HepG2 (cell line): ENCODE data around the gene SFXN1. TPM values are rescaled to one million over a fixed set of nuclear protein-coding genes. Genes with fewer than 3 reads are reported as not detected.
A peak's percentile ranks its signal among the peaks of the same experiment; 100 is the strongest.

Source experiments
- DPF2 ChIP-seq: sonication (generic); formaldehyde crosslinking; IDR thresholded peaks from 2 replicates; pipeline ENCODE4 v1.4.0; 2020; ENCODE audit warnings: mild to moderate bottlenecking, low read depth, missing genetic modification reagents, borderline replicate concordance
- ELF1 ChIP-seq: sonication (generic); formaldehyde crosslinking; IDR thresholded peaks from 2 replicates; pipeline ENCODE4 v1.4.0; 2020; ENCODE audit warnings: missing genetic modification reagents
- HOXD1 ChIP-seq: sonication (generic); formaldehyde crosslinking; IDR thresholded peaks from 2 replicates; pipeline ENCODE4 v1.5.0; 2020; ENCODE audit warnings: missing genetic modification reagents
- ISL2 ChIP-seq: sonication (generic); formaldehyde crosslinking; IDR thresholded peaks from 2 replicates; pipeline ENCODE4 v1.5.0; 2020; ENCODE audit warnings: missing genetic modification reagents
- MBNL3 ChIP-seq: fragments of 250-450 bp; sonication (Bioruptor Pico); conservative IDR thresholded peaks from 2 replicates; pipeline ENCODE4 v1.8.0; 2022; ENCODE audit warnings: mild to moderate bottlenecking, inconsistent platforms
- MXI1 ChIP-seq: IDR thresholded peaks from 3 replicates; pipeline ENCODE4 v1.6.1; 2012; ENCODE audit warnings: low read depth, low read length, inconsistent platforms, borderline replicate concordance
- NFYB ChIP-seq: sonication (generic); formaldehyde crosslinking; IDR thresholded peaks from 2 replicates; pipeline ENCODE4 v1.4.0; 2020; ENCODE audit warnings: missing genetic modification reagents
- PCBP1 ChIP-seq: fragments of 200-400 bp; formaldehyde crosslinking; IDR thresholded peaks from 2 replicates; pipeline ENCODE4 v1.6.1; 2017; ENCODE audit warnings: mild to moderate bottlenecking, low read depth, low read length, borderline replicate concordance
- REPIN1 ChIP-seq: sonication (generic); formaldehyde crosslinking; IDR thresholded peaks from 2 replicates; pipeline ENCODE4 v1.8.0; 2022; ENCODE audit warnings: missing genetic modification reagents, low read depth, mild to moderate bottlenecking, borderline replicate concordance
- RFX3 ChIP-seq: IDR thresholded peaks from 2 replicates; pipeline ENCODE4 v1.6.1; 2016; ENCODE audit warnings: missing biosample characterization, missing genetic modification reagents
- SKIL ChIP-seq: sonication (generic); formaldehyde crosslinking; IDR thresholded peaks from 2 replicates; pipeline ENCODE4 v1.8.0; 2022; ENCODE audit warnings: missing genetic modification reagents, mild to moderate bottlenecking, moderate library complexity, borderline replicate concordance
- SRSF9 ChIP-seq: fragments of 200-400 bp; formaldehyde crosslinking; IDR thresholded peaks from 2 replicates; pipeline ENCODE4 v1.6.1; 2018; ENCODE audit warnings: borderline replicate concordance, mild to moderate bottlenecking, low read depth, low read length; ENCODE audit not compliant: insufficient read depth, poor library complexity, severe bottlenecking
- SUZ12 ChIP-seq: fragments of 150-350 bp; IDR thresholded peaks from 2 replicates; pipeline ENCODE4 v1.6.1; 2014; ENCODE audit warnings: low read depth, low read length
- TRIM22 ChIP-seq: fragments of 450-650 bp; IDR thresholded peaks from 2 replicates; pipeline ENCODE4 v1.6.1; 2017
- ZBTB7B ChIP-seq: sonication (generic); formaldehyde crosslinking; IDR thresholded peaks from 2 replicates; pipeline ENCODE4 v1.4.0; 2020; ENCODE audit warnings: missing genetic modification reagents
- ZFP36L1 ChIP-seq: sonication (generic); formaldehyde crosslinking; IDR thresholded peaks from 2 replicates; pipeline ENCODE4 v1.8.0; 2022; ENCODE audit warnings: mild to moderate bottlenecking, missing genetic modification reagents, moderate library complexity
- ZFYVE20 ChIP-seq: sonication (generic); formaldehyde crosslinking; IDR thresholded peaks from 2 replicates; pipeline ENCODE4 v1.8.0; 2023; ENCODE audit warnings: low read depth, mild to moderate bottlenecking, moderate library complexity, missing genetic modification reagents, borderline replicate concordance
- ZIK1 ChIP-seq: sonication (generic); formaldehyde crosslinking; IDR thresholded peaks from 2 replicates; pipeline ENCODE4 v1.5.0; 2020; ENCODE audit warnings: mild to moderate bottlenecking, low read depth, missing genetic modification reagents, borderline replicate concordance
- ZNF343 ChIP-seq: sonication (generic); formaldehyde crosslinking; IDR thresholded peaks from 2 replicates; pipeline ENCODE4 v1.4.0; 2020; ENCODE audit warnings: mild to moderate bottlenecking, missing genetic modification reagents
- ZNF44 ChIP-seq: sonication (generic); formaldehyde crosslinking; IDR thresholded peaks from 2 replicates; pipeline ENCODE4 v1.5.1; 2020; ENCODE audit warnings: mild to moderate bottlenecking, missing genetic modification reagents
- ZNF460 ChIP-seq: sonication (generic); formaldehyde crosslinking; IDR thresholded peaks from 2 replicates; pipeline ENCODE4 v1.5.1; 2020; ENCODE audit warnings: missing genetic modification reagents, mild to moderate bottlenecking, borderline replicate concordance
- ZNF510 ChIP-seq: sonication (generic); formaldehyde crosslinking; IDR thresholded peaks from 2 replicates; pipeline ENCODE4 v1.4.0; 2020; ENCODE audit warnings: low read depth, mild to moderate bottlenecking, missing genetic modification reagents
- ZNF546 ChIP-seq: sonication (generic); formaldehyde crosslinking; conservative IDR thresholded peaks from 2 replicates; pipeline ENCODE4 v1.8.1; 2023; ENCODE audit warnings: mild to moderate bottlenecking, missing genetic modification reagents
- ZNF557 ChIP-seq: sonication (generic); formaldehyde crosslinking; IDR thresholded peaks from 2 replicates; pipeline ENCODE4 v1.4.0; 2020; ENCODE audit warnings: missing genetic modification reagents
- ZNF782 ChIP-seq: sonication (generic); formaldehyde crosslinking; IDR thresholded peaks from 2 replicates; pipeline ENCODE4 v1.4.0; 2020; ENCODE audit warnings: missing genetic modification reagents, mild to moderate bottlenecking, borderline replicate concordance
- ZNF83 ChIP-seq: sonication (generic); formaldehyde crosslinking; IDR thresholded peaks from 2 replicates; pipeline ENCODE4 v1.4.0; 2020; ENCODE audit warnings: missing genetic modification reagents, mild to moderate bottlenecking, borderline replicate concordance
- ZNF878 ChIP-seq: sonication (generic); formaldehyde crosslinking; IDR thresholded peaks from 2 replicates; pipeline ENCODE4 v1.8.1; 2023; ENCODE audit warnings: mild to moderate bottlenecking, missing genetic modification reagents, moderate library complexity
- ZSCAN29 ChIP-seq: sonication (generic); formaldehyde crosslinking; conservative IDR thresholded peaks from 2 replicates; pipeline ENCODE4 v1.4.0; 2020; ENCODE audit warnings: mild to moderate bottlenecking, missing genetic modification reagents
- polyA plus RNA-seq, 8 experiments: library from polyadenylated mRNA; depleted of rRNA in 3 of 8; stranded (reverse) in 7 of 8; unstranded in 1 of 8; fragments of >200 nt; fragmentation: Illumina TruSeq in 4 of 8; extraction: Trizol in 4 of 8; gene quantifications; 2 replicates each; pipeline versions ENCODE4 v1.2.1 to v1.2.3, GENCODE V29; 2011 to 2016; ENCODE audit warnings: low read depth in 4 of 8, missing spikeins in 1 of 8, mixed read lengths in 1 of 8; ENCODE audit not compliant: insufficient read depth in 1 of 8
- total RNA-seq, 5 experiments: library from RNA; depleted of rRNA; stranded (reverse); fragments of >200 nt; fragmentation: Illumina TruSeq; extraction: Trizol; gene quantifications; 2 replicates each; pipeline ENCODE4 v1.2.3, GENCODE V29; 2016; ENCODE audit warnings: low read depth in 1 of 5

SFXN1 gene
- total and polyA plus RNA-seq, 2 of the 13 experiments (the other 11 are each of a cell fraction or from before 2014, with no cell fraction given) = 122 to 135 TPM

GRCh38 chr5:175478384-175479124, at the start of gene SFXN1 (continued):
- TF ChIP-seq ELF1 (no peak), ZBTB7B (0 out of 2 replicates have a peak, but pooled peaks have one; percentile 43), ISL2 (CRISPR knock-in tag) (no peak; the same call in 1 of the 2 replicates), ZNF782 (CRISPR knock-in tag) (no peak), ZIK1 (CRISPR knock-in tag) (no peak), SRSF9 (no peak), PCBP1 (no peak), ZSCAN29 (CRISPR knock-in tag) (no peak), SUZ12 (no peak), HOXD1 (CRISPR knock-in tag) (no peak), MBNL3 (CRISPR knock-in tag) (no peak), NFYB (CRISPR knock-in tag) (no peak), MXI1 (no peak; the same call in 2 of the 3 replicates), TRIM22 (no peak), ZNF546 (CRISPR knock-in tag) (peak; percentile 83), ZNF878 (CRISPR knock-in tag) (no peak), REPIN1 (CRISPR knock-in tag) (no peak), ZNF510 (no peak), ZNF343 (CRISPR knock-in tag) (no peak), RFX3 (no peak), ZNF460 (CRISPR knock-in tag) (no peak), SKIL (CRISPR knock-in tag) (no peak), ZFP36L1 (CRISPR knock-in tag) (no peak), ZFYVE20 (CRISPR knock-in tag) (no peak), ZNF557 (CRISPR knock-in tag) (no peak), ZNF83 (CRISPR knock-in tag) (0 out of 2 replicates have a peak, but pooled peaks have one; percentile 32), ZNF44 (CRISPR knock-in tag) (no peak), DPF2 (CRISPR knock-in tag) (no peak)
